Measurements from ENCODE around the gene GNB1.

The GNB1 gene

GRCh38 chr1:1779691-1780597, 110.9 kb downstream of the GNB1 start:
- peak; percentile 63 for DNase-seq

- no peak for DNase-seq
Measured at GRCh38 chr1:1779320-1779675, 111.6 kb downstream of the GNB1 start.

GRCh38 chr1:1778663-1779319, 112.1 kb downstream of the GNB1 start:
- peak; percentile 83 for DNase-seq

GRCh38 chr1:1777950-1778662, 112.8 kb downstream of the GNB1 start, which contains the start of gene NADK:
TSS of gene NADK (minus strand) at chr1:1778470. CDS start at chr1:1765406, 13,064 bp downstream.
- DNase-seq, result peak; percentile 76

GRCh38 chr1:1777583-1777899, 113.3 kb downstream of the GNB1 start:
- DNase-seq, result no peak

GRCh38 chr1:1776672-1777582, 114.0 kb downstream of the GNB1 start:
- no peak for DNase-seq

GRCh38 chr1:1775327-1776226, 115.3 kb downstream of the GNB1 start:
- DNase-seq, result no peak

GRCh38 chr1:1773874-1774273, 117.0 kb downstream of the GNB1 start:
- no peak for DNase-seq

GRCh38 chr1:1771096-1771495, 119.8 kb downstream of the GNB1 start:
- DNase-seq, result no peak

GRCh38 chr1:1770102-1770501, 120.8 kb downstream of the GNB1 start:
- DNase-seq, result no peak

GRCh38 chr1:1768249-1768992, 122.5 kb downstream of the GNB1 start:
- no peak for DNase-seq

GRCh38 chr1:1764876-1765470, 125.9 kb downstream of the GNB1 start:
- no peak for DNase-seq

GRCh38 chr1:1763657-1764621, 126.9 kb downstream of the GNB1 start:
- DNase-seq, result peak; percentile 62

GRCh38 chr1:1761504-1762376, 129.1 kb downstream of the GNB1 start:
- no peak for DNase-seq

GRCh38 chr1:1760715-1761114, 130.2 kb downstream of the GNB1 start:
- DNase-seq, result no peak

GRCh38 chr1:1760345-1760650, 130.6 kb downstream of the GNB1 start:
- no peak for DNase-seq

GRCh38 chr1:1759456-1760344, 131.2 kb downstream of the GNB1 start:
- no peak for DNase-seq

Measured in femur (tissue), 1 donor.